Large intestine (tissue), 3 donors: ENCODE measurements around the gene HTT-AS. TPM values are rescaled to one million over a fixed set of nuclear protein-coding genes. Genes with fewer than 3 reads are reported as not detected.

Experiments used
- DNase-seq, 2 donors: peaks; one replicate each; pipeline versions ENCODE4 v3.0.0 to v3.0.0-alpha.2; 2013
- H3K27ac ChIP-seq: one replicate; pipeline ENCODE4 v1.5.1; 2013; ENCODE audit warnings: low read length
- H3K27me3 ChIP-seq: 2 replicates; pipeline ENCODE4 v1.6.1; 2013; ENCODE audit warnings: low read length; ENCODE audit not compliant: control insufficient read depth, insufficient read depth
- H3K36me3 ChIP-seq: 2 replicates; pipeline ENCODE4 v1.6.1; 2013; ENCODE audit warnings: low read length; ENCODE audit not compliant: control insufficient read depth, insufficient read depth
- H3K4me1 ChIP-seq: one replicate; pipeline ENCODE4 v1.6.1; 2013; ENCODE audit warnings: low read length; ENCODE audit not compliant: control insufficient read depth, insufficient read depth
- H3K4me3 ChIP-seq: one replicate; pipeline ENCODE4 v1.5.1; 2013; ENCODE audit warnings: low read length
- H3K9me3 ChIP-seq: one replicate; pipeline ENCODE4 v1.6.1; 2013; ENCODE audit warnings: mild to moderate bottlenecking, low read depth, low read length, moderate library complexity; ENCODE audit not compliant: control insufficient read depth
- WGBS: methylation state at CpG from one replicate; pipeline ENCODE4 v1.1.5; 2013; ENCODE audit warnings: low lambda C conversion rate; ENCODE audit not compliant: insufficient coverage; 5-methylcytosine and 5-hydroxymethylcytosine counted together
- polyA plus RNA-seq: library from polyadenylated mRNA; unstranded; fragments of 120-200 nt; gene quantifications from one replicate; pipeline ENCODE4 v1.2.1, GENCODE V29; 2013

Gene HTT-AS
- polyA plus RNA-seq, 1 donor, result not detected

DNA sequence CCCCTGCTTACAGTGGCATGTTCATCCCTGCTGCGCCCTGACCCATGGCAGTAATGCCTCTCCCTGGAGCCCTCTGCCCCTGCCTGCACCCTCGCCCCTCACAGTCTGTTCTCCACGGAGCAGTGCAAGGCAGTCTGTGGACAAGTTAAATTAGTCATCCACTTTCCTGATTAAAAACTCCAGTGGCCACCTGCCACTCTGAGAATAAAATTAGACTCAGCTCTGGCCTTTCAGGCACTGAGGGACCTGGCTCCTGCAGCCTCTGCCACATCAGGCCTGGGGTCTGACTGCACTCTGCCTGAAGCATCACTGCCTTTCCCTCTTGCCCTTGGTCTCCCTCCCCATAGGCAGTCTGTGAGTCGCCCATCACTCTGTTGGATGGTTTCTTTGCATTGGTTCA, 57.4 kb downstream of the HTT-AS start:
- H3K36me3 ChIP-seq, result no peaks in the 10 kb centered on the region
- H3K9me3 ChIP-seq, result no peaks in the 10 kb centered on the region
- DNase-seq, result no peak
- H3K27me3 ChIP-seq, result no peaks in the 10 kb centered on the region
- H3K4me1 ChIP-seq, result peaks cover 4% of the 10 kb centered on the region
- no peak overlapping the region for H3K27ac ChIP-seq
- WGBS, result 100% methylated on average over 1 of the region's 4 CpGs
- H3K4me3 ChIP-seq, result no peak overlapping the region

DNA sequence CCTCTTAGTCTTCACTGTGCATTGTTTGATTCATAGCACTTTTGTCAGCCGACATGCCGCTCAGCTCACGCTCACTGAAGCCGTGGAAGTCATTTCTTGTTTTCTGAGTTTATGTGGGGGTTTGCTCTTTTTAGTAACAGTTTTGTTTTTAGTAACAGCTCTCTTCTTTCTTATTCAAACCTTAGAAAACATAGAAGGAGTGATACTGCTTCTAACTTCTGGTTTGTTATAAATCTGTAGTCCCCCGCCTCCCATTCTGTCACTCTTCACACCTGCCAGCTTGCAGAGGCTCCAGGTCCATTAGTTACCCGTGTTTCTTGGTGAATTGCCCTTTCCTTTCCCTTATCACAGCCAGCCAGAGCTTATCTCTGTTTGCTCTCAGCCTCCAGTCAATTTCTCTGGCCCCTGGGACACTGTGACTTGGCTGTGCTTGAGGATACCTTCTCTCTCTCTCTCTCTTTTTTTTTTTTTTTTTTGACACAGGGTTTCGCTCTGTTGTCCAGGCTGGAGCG, 60.4 kb downstream of the HTT-AS start:
- H3K4me3 ChIP-seq, result no peak overlapping the region
- no peaks in the 10 kb centered on the region for H3K27me3 ChIP-seq
- no peak overlapping the region for H3K27ac ChIP-seq
- peak; percentile 74 to 85 for DNase-seq
- 0% methylated on average over 1 of the region's 8 CpGs for WGBS
- H3K9me3 ChIP-seq, result no peaks in the 10 kb centered on the region
- H3K36me3 ChIP-seq, result no peaks in the 10 kb centered on the region
- peaks cover 4% of the 10 kb centered on the region for H3K4me1 ChIP-seq

Other genes starting within 250 kb of the HTT-AS start
- 183 TPM for gene ADD1, start 230.7 kb downstream of the HTT-AS start, polyA plus RNA-seq
- 25.6 TPM for gene NOP14, start 111.1 kb downstream of the HTT-AS start, polyA plus RNA-seq
- gene GRK4, start 111.0 kb downstream of the HTT-AS start, polyA plus RNA-seq, result 5.5 TPM
- 29.8 TPM for gene HTT, start 143 bp upstream of the HTT-AS start, polyA plus RNA-seq
- gene MSANTD1, start 174.6 kb upstream of the HTT-AS start, polyA plus RNA-seq, result 1.0 TPM
- gene RGS12, start 218.5 kb upstream of the HTT-AS start, polyA plus RNA-seq, result 36.4 TPM